GM12865 (cell line): ENCODE measurements around the gene ACSL1.

Source experiments
- DNase-seq: peaks from one replicate; pipeline ENCODE4 v3.0.0; 2010; ENCODE audit warnings: low read depth
- H3K4me3 ChIP-seq: 2 replicates; pipeline ENCODE4 v1.5.1; 2011; ENCODE audit warnings: mild to moderate bottlenecking, low read depth, low read length, control low read depth
- CTCF ChIP-seq: IDR thresholded peaks from 2 replicates; pipeline ENCODE4 v1.5.1; 2011; ENCODE audit warnings: low read length, control low read depth, low read depth, inconsistent platforms; ENCODE audit not compliant: insufficient read depth; ENCODE audit errors: missing control alignments

The ACSL1 gene

GRCh38 chr4:184795214-184795844, 30.4 kb downstream of the ACSL1 start:
- TF ChIP-seq CTCF = no peak
- no peak for DNase-seq
- no peak overlapping the region for H3K4me3 ChIP-seq

DNA sequence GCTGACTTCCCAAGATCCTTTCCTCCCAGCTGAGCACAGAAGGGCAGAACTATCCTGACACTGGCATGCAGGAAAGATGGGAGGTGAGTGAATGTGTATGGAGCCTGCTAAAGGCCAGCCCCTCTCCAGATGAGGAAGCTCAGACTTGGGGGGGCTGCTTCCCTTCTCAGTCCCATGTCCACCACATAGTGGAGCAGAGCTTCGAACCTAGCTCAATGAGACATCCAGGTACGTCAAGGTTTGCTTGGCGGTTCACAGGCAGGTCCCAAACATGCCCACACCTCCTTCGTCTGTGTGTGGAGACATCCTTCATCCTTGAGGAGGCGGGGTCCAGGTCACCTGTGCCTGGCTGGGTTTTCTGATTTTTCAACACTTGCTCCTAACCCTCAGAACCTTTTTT, 31.3 kb downstream of the ACSL1 start:
- H3K4me3 ChIP-seq = no peak overlapping the region
- DNase-seq = no peak
- no peak for TF ChIP-seq CTCF

GRCh38 chr4:184793735-184794355, 31.9 kb downstream of the ACSL1 start:
- no peak for TF ChIP-seq CTCF
- no peak overlapping the region for H3K4me3 ChIP-seq
- no peak for DNase-seq

- TF ChIP-seq CTCF = no peak
- no peak for DNase-seq
- no peak overlapping the region for H3K4me3 ChIP-seq
Measured at GRCh38 chr4:184792950-184793555, 32.7 kb downstream of the ACSL1 start.

- DNase-seq = no peak
- TF ChIP-seq CTCF = no peak
- H3K4me3 ChIP-seq = no peak overlapping the region
Measured at GRCh38 chr4:184792334-184792733, 33.4 kb downstream of the ACSL1 start.

- H3K4me3 ChIP-seq = no peak overlapping the region
- no peak for TF ChIP-seq CTCF
- DNase-seq = no peak
Measured at GRCh38 chr4:184790826-184791225, 34.9 kb downstream of the ACSL1 start.
